HFFc6 (cell line): ENCODE measurements around the gene PET117. TPM values are rescaled to one million over a fixed set of nuclear protein-coding genes. Genes with fewer than 3 reads are reported as not detected.
"Not testable (repeated sequence)": the region's sequence is repeated elsewhere in the genome, so short reads cannot be mapped to it uniquely, and the experiment has no call there.

ENCODE experiments used
- DNase-seq: peaks from one replicate; pipeline ENCODE4 v3.0.0-alpha.2; 2018
- H3K27ac Mint-ChIP-seq: 2 replicates; pipeline ENCODE4 v1.8.0; 2020; ENCODE audit warnings: mild to moderate bottlenecking, mixed read lengths
- H3K27me3 Mint-ChIP-seq: 2 replicates; pipeline ENCODE4 v1.8.0; 2021; ENCODE audit warnings: mild to moderate bottlenecking, moderate library complexity, mixed read lengths; ENCODE audit not compliant: insufficient read depth
- H3K36me3 Mint-ChIP-seq: 2 replicates; pipeline ENCODE4 v1.8.0; 2021; ENCODE audit warnings: low read depth, mixed read lengths
- H3K4me1 Mint-ChIP-seq: 2 replicates; pipeline ENCODE4 v1.8.0; 2020; ENCODE audit warnings: low read depth, mixed read lengths
- H3K4me3 Mint-ChIP-seq: 2 replicates; pipeline ENCODE4 v1.8.0; 2020; ENCODE audit warnings: mild to moderate bottlenecking, moderate library complexity, mixed read lengths
- H3K9me3 Mint-ChIP-seq: 2 replicates; pipeline ENCODE4 v1.8.0; 2020; ENCODE audit warnings: mild to moderate bottlenecking, mixed read lengths
- total RNA-seq, 6 experiments: library from RNA; stranded (reverse); fragmentation: NEBNext Ultra II Directional; extraction: Animal tissue kit (Norgen Biotek cat#: 25700); gene quantifications; 2 replicates in 1 of 6; 3 replicates in 5 of 6; pipeline ENCODE4 v1.2.3, GENCODE V29; 2021
- TF ChIP-seq, protein P1 (sequence below): fragments of 200-600 bp; sonication (generic); IDR thresholded peaks from 2 replicates; pipeline ENCODE4 v1.5.0; 2021; ENCODE audit warnings: antibody characterized with exemption, mild to moderate bottlenecking

The PET117 gene
- total RNA-seq, 6 experiments from 2014 or later, result 8.9 to 12.8 (median 11.8) TPM

DNA sequence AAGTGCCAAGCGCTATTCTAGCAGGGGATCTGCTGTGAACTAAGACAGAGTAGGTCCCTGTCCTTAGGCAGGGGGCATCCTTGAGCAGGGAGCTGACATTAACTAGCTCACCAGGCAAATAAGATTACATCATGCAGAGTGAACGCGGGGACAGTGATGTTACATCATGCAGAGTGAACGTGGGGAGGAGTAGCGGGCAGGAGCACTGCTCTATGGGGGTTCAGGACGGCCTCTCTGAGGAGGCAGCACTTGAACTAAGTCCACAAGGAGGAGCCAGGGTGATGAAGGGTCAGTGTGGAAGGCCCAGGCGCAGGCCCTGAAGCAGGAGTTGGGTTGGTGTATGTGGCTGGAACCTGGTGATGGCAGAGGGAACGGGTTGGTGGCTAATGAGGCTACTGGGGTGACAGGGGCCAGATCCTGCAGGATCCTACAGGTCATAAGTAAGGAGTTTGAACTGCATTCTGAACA lies 38.7 kb downstream of the PET117 start:
- no peak overlapping the region for H3K4me3 Mint-ChIP-seq
- peaks cover 11% of the 10 kb centered on the region for H3K9me3 Mint-ChIP-seq
- peaks cover 27% of the 10 kb centered on the region for H3K36me3 Mint-ChIP-seq
- H3K4me1 Mint-ChIP-seq, result 0 out of 2 replicates have a peak, but pooled peaks cover 6% of the 10 kb centered on the region
- no peak for DNase-seq
- peaks cover 1% of the 10 kb centered on the region; the same call in 1 of the 2 replicates for H3K27me3 Mint-ChIP-seq
- no peak overlapping the region for H3K27ac Mint-ChIP-seq
- TF ChIP-seq, protein P1, sequence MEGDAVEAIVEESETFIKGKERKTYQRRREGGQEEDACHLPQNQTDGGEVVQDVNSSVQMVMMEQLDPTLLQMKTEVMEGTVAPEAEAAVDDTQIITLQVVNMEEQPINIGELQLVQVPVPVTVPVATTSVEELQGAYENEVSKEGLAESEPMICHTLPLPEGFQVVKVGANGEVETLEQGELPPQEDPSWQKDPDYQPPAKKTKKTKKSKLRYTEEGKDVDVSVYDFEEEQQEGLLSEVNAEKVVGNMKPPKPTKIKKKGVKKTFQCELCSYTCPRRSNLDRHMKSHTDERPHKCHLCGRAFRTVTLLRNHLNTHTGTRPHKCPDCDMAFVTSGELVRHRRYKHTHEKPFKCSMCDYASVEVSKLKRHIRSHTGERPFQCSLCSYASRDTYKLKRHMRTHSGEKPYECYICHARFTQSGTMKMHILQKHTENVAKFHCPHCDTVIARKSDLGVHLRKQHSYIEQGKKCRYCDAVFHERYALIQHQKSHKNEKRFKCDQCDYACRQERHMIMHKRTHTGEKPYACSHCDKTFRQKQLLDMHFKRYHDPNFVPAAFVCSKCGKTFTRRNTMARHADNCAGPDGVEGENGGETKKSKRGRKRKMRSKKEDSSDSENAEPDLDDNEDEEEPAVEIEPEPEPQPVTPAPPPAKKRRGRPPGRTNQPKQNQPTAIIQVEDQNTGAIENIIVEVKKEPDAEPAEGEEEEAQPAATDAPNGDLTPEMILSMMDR, result no peak

DNA sequence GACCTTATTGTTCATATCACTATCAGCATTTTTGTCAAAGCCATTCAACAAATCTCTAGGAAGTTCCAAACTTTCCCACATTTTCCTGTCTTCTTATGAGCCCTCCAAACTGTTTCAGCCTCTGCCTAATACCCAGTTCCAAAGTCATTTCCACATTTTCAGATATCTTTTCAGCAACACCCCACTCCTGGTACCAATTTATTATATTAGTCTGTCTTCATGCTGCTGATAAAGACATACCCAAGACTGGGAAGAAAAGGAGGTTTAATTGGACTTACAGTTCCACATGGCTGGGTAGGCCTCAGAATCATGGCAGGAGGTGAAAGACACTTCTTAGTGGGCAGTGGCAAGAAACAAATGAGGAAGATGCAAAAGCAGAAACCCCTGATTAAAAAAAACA lies 42.7 kb downstream of the PET117 start:
- H3K4me3 Mint-ChIP-seq, H3K27ac Mint-ChIP-seq, DNase-seq, H3K27me3 Mint-ChIP-seq, H3K4me1 Mint-ChIP-seq: not testable (repeated sequence)
- peaks cover 11% of the 10 kb centered on the region for H3K9me3 Mint-ChIP-seq
- H3K36me3 Mint-ChIP-seq, result peaks cover 32% of the 10 kb centered on the region

DNA sequence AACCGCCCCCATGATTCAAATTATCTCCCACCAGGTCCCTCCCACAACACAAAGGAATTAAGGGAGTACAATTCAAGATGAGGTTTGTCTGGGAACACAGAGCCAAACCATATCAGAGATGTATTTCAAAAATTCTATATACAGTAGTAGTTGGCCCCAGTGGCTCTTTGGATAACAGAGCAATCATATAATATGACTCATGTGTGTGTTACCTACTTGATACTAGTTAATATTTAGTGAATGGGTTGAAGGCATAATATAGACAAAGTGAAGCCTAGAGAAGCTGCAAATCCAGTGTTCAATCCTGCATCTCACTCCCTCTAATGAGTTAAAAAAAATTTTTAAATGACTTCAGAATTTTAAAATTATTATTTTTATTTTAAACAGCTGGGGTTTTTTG lies 43.2 kb downstream of the PET117 start:
- peaks cover 30% of the 10 kb centered on the region for H3K36me3 Mint-ChIP-seq
- peaks cover 1% of the 10 kb centered on the region; the same call in 1 of the 2 replicates for H3K27me3 Mint-ChIP-seq
- no peaks in the 10 kb centered on the region for H3K4me1 Mint-ChIP-seq
- H3K27ac Mint-ChIP-seq, result no peak overlapping the region
- H3K4me3 Mint-ChIP-seq, result no peak overlapping the region
- no peak for DNase-seq
- peaks cover 11% of the 10 kb centered on the region for H3K9me3 Mint-ChIP-seq
- TF ChIP-seq, protein P1, result no peak

DNA sequence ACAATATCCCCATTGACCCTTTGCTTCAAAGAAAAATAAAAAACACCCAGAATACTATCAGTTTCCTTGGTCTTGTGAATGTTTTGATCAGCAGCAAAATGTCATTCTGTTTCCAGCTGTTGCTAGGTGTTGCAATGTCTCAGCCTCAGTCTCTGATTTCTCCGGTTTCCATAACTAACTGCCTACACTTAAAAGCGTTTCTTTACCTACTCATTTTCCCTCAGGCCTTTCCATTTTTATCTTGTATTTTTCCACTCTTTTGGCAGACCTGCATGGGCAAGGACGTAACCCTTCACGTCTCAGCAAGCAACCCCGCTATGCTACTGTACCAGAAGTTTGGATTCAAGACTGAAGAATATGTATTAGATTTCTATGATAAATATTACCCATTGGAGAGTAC lies 49.4 kb downstream of the PET117 start:
- TF ChIP-seq, protein P1, result no peak

DNA sequence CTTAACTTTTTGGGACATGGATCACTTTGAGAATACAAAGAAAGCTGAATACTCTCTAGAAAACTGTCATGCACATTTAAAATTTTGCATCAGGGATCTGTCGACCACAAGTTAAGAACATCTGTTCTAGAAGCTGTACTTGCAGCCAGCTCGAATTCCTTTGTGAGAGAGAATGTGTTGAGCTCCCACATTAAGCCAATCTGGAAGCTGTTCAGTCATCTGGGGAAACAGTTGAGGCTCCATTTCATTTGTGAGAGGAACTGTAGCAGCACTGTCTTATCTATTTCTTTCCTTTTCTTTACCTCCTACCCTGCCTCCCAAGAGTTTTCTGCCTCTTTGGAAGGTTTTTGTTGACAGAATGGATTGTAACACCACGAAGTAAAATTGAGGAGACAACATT lies 50.8 kb downstream of the PET117 start:
- Mint-ChIP-seq H3K27me3 (no peaks in the 10 kb centered on the region), H3K4me1 (peaks cover 11% of the 10 kb centered on the region; the same call in 1 of the 2 replicates)
- no peak for DNase-seq

More for the DNA sequence above, 49.4 kb downstream of the PET117 start:
- no peaks in the 10 kb centered on the region for H3K27me3 Mint-ChIP-seq
- H3K27ac Mint-ChIP-seq, result no peak overlapping the region
- peaks cover 9% of the 10 kb centered on the region for H3K36me3 Mint-ChIP-seq
- DNase-seq, result no peak
- H3K9me3 Mint-ChIP-seq, result no peaks in the 10 kb centered on the region
- no peak overlapping the region for H3K4me3 Mint-ChIP-seq
- H3K4me1 Mint-ChIP-seq, result peaks cover 11% of the 10 kb centered on the region; the same call in 1 of the 2 replicates

More for the DNA sequence above, 50.8 kb downstream of the PET117 start:
- H3K4me3 Mint-ChIP-seq, result no peak overlapping the region
- TF ChIP-seq, protein P1, result no peak
- H3K36me3 Mint-ChIP-seq, result peaks cover 9% of the 10 kb centered on the region
- no peak overlapping the region for H3K27ac Mint-ChIP-seq
- H3K9me3 Mint-ChIP-seq, result no peaks in the 10 kb centered on the region
